MCF 10A (cell line): ENCODE data around the gene KCTD1. TPM values are rescaled to one million over a fixed set of nuclear protein-coding genes. Genes with fewer than 3 reads are reported as not detected.

Source experiments
- BruUV-seq: library from RNA; stranded (reverse); fragments of 400-500 nt; replicated peaks from 2 replicates; lab custom pipeline; 2021; lab: Mats Ljungman, UMichigan
- CTCF ChIA-PET: fragments of 300-600 bp; sonication (Branson Sonifier 250); formaldehyde crosslinking; extraction: SDS; loops from one replicate; lab custom pipeline; 2021; ENCODE audit warnings: antibody characterized with exemption, inconsistent platforms; lab: Yijun Ruan, JAX
- POLR2A ChIA-PET: fragments of 300-600, 350-650 bp; sonication (Branson Sonifier 250); formaldehyde crosslinking; extraction: SDS; loops from one replicate; lab custom pipeline; 2020; ENCODE audit warnings: antibody characterized with exemption, inconsistent platforms; lab: Yijun Ruan, JAX
- DNase-seq: peaks from one replicate; pipeline ENCODE4 v3.0.0-alpha.2; 2018; ENCODE audit not compliant: unreplicated experiment
- H3K27ac Mint-ChIP-seq: one replicate; pipeline ENCODE4 v1.8.0; 2022; ENCODE audit warnings: mild to moderate bottlenecking, low read depth, mixed read lengths; ENCODE audit not compliant: unreplicated experiment
- H3K27me3 Mint-ChIP-seq: one replicate; pipeline ENCODE4 v1.8.0; 2022; ENCODE audit warnings: mixed read lengths; ENCODE audit not compliant: insufficient read depth, unreplicated experiment
- H3K36me3 Mint-ChIP-seq: one replicate; pipeline ENCODE4 v1.8.0; 2022; ENCODE audit warnings: mild to moderate bottlenecking, moderate library complexity, mixed read lengths; ENCODE audit not compliant: insufficient read depth, unreplicated experiment
- H3K4me1 Mint-ChIP-seq: one replicate; pipeline ENCODE4 v1.8.0; 2022; ENCODE audit warnings: mixed read lengths; ENCODE audit not compliant: insufficient read depth, unreplicated experiment
- H3K4me3 Mint-ChIP-seq: one replicate; pipeline ENCODE4 v1.8.0; 2022; ENCODE audit warnings: mild to moderate bottlenecking, moderate library complexity, mixed read lengths; ENCODE audit not compliant: unreplicated experiment
- H3K9me3 Mint-ChIP-seq: one replicate; pipeline ENCODE4 v1.8.0; 2022; ENCODE audit warnings: mixed read lengths; ENCODE audit not compliant: unreplicated experiment
- intact Hi-C: fragments of 100-400 bp; cut with micrococcal nuclease; formaldehyde crosslinking; loops from 2 replicates; pipeline ENCODE4 v1.14.1; 2022
- total RNA-seq: library from RNA; stranded (reverse); gene quantifications from 2 replicates; pipeline ENCODE4 v1.2.3, GENCODE V29; 2022
- TF ChIP-seq, protein P1 (sequence below): fragments of 200-600 bp; IDR thresholded peaks from one replicate; pipeline ENCODE4 v1.8.0; 2022; ENCODE audit warnings: antibody characterized with exemption, mild to moderate bottlenecking; ENCODE audit not compliant: unreplicated experiment

The KCTD1 gene
- total RNA-seq, 1 experiment from 2014 or later: 37.9 TPM

- H3K27ac Mint-ChIP-seq: no peak overlapping the region
- peaks cover 59% of the 10 kb centered on the region for H3K36me3 Mint-ChIP-seq
- no peaks in the 10 kb centered on the region for H3K27me3 Mint-ChIP-seq
- peaks cover 10% of the 10 kb centered on the region for H3K4me1 Mint-ChIP-seq
- H3K9me3 Mint-ChIP-seq: no peaks in the 10 kb centered on the region
- H3K4me3 Mint-ChIP-seq: no peak overlapping the region
- TF ChIP-seq, protein P1, sequence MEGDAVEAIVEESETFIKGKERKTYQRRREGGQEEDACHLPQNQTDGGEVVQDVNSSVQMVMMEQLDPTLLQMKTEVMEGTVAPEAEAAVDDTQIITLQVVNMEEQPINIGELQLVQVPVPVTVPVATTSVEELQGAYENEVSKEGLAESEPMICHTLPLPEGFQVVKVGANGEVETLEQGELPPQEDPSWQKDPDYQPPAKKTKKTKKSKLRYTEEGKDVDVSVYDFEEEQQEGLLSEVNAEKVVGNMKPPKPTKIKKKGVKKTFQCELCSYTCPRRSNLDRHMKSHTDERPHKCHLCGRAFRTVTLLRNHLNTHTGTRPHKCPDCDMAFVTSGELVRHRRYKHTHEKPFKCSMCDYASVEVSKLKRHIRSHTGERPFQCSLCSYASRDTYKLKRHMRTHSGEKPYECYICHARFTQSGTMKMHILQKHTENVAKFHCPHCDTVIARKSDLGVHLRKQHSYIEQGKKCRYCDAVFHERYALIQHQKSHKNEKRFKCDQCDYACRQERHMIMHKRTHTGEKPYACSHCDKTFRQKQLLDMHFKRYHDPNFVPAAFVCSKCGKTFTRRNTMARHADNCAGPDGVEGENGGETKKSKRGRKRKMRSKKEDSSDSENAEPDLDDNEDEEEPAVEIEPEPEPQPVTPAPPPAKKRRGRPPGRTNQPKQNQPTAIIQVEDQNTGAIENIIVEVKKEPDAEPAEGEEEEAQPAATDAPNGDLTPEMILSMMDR: no peak
- ChIA-PET CTCF (interaction anchor here (0.5 kb wide), 1 partner anchor 40 kb away, joined by 4 read pairs; no protein-coding TSS in a partner anchor), POLR2A (no interaction called here)
- BruUV-seq: no TSS peak
- DNase-seq: no peak
- intact Hi-C loops: no loop called here
Observed at GRCh38 chr18:26454192-26454591, 94.2 kb downstream of the KCTD1 start.

DNA sequence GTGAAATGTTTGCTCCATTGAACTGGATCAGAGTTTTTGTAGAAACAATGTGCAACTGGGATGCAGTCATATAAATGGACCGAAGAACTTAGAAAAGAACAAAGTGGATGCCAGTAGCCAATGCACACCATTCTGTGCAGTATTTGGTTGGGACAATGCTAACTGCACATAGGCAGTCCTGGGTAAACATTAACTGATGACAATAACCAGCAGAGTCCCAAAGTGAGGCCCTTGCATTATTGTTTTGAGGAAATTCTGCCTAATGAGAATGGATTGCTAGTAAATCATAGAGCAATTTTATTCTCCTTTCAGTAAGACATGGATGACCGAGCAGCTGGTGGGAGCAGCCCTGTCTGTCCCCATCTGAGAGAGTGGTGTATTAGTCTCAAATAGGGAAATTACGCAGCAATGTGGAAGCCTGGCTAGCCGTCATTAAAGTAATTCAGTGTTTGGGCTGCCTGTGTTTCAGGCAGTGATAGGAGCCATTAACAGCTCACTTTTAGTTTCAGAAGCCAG lies 94.9 kb downstream of the KCTD1 start:
- TF ChIP-seq, protein P1: no peak
- peaks cover 2% of the 10 kb centered on the region for H3K4me1 Mint-ChIP-seq
- POLR2A ChIA-PET: no interaction called here
- peaks cover 52% of the 10 kb centered on the region for H3K36me3 Mint-ChIP-seq
- no peaks in the 10 kb centered on the region for H3K9me3 Mint-ChIP-seq
- BruUV-seq: no TSS peak
- no peak overlapping the region for H3K4me3 Mint-ChIP-seq
- H3K27me3 Mint-ChIP-seq: no peaks in the 10 kb centered on the region
- H3K27ac Mint-ChIP-seq: no peak overlapping the region
- intact Hi-C loops: no loop called here
- DNase-seq: no peak
- CTCF ChIA-PET: interaction anchor here (0.7 kb wide), 1 partner anchor 12 kb away, joined by 4 read pairs; no protein-coding TSS in a partner anchor

DNA sequence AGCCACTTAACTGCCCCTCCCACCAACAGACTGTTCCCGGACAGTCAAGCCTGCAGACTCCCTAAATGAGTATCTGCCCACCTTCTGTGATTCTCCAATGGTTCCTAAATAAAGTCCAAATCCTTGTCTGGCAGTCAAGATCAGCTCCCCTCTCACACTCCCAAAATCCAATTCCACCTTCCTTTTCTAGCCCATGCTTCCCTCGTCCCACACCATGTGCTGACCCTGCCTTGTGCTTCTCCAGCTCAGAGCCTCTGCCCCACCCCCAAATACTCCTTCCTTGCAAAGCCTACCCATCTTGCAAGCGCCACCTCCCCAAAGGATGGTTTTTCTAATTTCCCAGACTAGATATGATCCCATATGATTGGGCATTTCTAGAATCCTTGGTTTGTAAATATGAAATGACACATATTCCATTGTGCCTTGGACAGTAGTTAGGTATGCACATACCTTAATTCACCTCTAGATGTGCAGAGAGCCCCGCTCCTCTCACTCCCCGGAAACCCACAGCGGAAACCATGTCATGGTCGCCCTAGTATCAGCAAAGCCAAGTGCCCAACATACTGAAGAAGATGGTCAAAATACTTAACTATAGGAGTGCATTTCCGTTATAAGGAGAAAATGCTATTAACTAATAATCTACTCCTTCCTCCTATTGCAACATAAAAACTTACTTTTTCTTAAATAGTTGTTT lies 97.2 kb downstream of the KCTD1 start:
- ChIA-PET CTCF (interaction anchor here (3.1 kb wide), 1 partner anchor 68 kb away, joined by 9 read pairs; no protein-coding TSS in a partner anchor), POLR2A (interaction anchor here (1.4 to 1.6 kb wide), 3 partner anchors 8 to 11 kb away, joined by 3 to 6 read pairs (median 5); no protein-coding TSS in a partner anchor)
- intact Hi-C loops: no loop called here
- TF ChIP-seq, protein P1: no peak
- Mint-ChIP-seq H3K4me1 (no peaks in the 10 kb centered on the region), H3K27me3 (no peaks in the 10 kb centered on the region), H3K36me3 (peaks cover 29% of the 10 kb centered on the region), H3K27ac (peak overlapping the region; percentile 36), H3K9me3 (peaks cover 3% of the 10 kb centered on the region), H3K4me3 (no peak overlapping the region)
- no TSS peak for BruUV-seq
- no peak for DNase-seq

DNA sequence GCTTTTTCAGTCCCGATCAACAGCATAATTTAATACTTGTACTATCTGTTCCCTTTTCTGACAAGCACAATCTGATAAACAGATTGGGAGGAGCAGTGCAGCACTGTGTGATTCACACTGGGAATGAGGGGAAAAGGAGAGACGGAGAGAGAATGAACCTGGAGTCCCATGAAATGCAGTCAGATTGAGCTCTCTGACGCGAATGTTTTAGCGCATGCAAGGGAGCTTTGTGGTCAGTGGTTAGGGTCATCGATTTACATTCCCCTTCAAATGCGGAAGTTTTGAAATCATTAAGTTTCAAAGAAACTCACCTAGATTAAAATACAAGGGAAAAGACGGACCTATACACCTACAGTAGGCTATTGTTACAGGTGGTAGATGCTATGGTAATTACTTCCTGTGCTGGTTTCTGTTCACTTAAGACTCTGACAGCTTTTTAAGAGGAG lies 99.6 kb downstream of the KCTD1 start:
- ChIA-PET POLR2A (interaction anchor here (0.6 to 1.0 kb wide), 2 partner anchors 8 to 10 kb away, joined by 3 read pairs; no protein-coding TSS in a partner anchor), CTCF (interaction anchor here (0.9 to 1.3 kb wide), 2 partner anchors 8 to 74 kb away, joined by 3 to 4 read pairs; no protein-coding TSS in a partner anchor)
- no peak overlapping the region for H3K27ac Mint-ChIP-seq
- DNase-seq: no peak
- no TSS peak for BruUV-seq
- no peaks in the 10 kb centered on the region for H3K27me3 Mint-ChIP-seq
- no peaks in the 10 kb centered on the region for H3K4me1 Mint-ChIP-seq
- intact Hi-C loops: no loop called here
- TF ChIP-seq, protein P1: no peak
- H3K36me3 Mint-ChIP-seq: peaks cover 5% of the 10 kb centered on the region
- no peak overlapping the region for H3K4me3 Mint-ChIP-seq
- H3K9me3 Mint-ChIP-seq: peaks cover 20% of the 10 kb centered on the region
